Stimulated activated CD4-positive, alpha-beta T cell treated with anti-CD3 and anti-CD28 coated beads, TNF-alpha, amount 100 ng/mL, for 4 hours (primary cell): Measurements from ENCODE around the gene ZNF516.

Experiments used
- DNase-seq, 3 experiments: peaks; one replicate each; pipeline ENCODE4 v3.0.0-alpha.2; 2020; ENCODE audit warnings: low read depth in 3 of 3

The ZNF516 gene

DNA sequence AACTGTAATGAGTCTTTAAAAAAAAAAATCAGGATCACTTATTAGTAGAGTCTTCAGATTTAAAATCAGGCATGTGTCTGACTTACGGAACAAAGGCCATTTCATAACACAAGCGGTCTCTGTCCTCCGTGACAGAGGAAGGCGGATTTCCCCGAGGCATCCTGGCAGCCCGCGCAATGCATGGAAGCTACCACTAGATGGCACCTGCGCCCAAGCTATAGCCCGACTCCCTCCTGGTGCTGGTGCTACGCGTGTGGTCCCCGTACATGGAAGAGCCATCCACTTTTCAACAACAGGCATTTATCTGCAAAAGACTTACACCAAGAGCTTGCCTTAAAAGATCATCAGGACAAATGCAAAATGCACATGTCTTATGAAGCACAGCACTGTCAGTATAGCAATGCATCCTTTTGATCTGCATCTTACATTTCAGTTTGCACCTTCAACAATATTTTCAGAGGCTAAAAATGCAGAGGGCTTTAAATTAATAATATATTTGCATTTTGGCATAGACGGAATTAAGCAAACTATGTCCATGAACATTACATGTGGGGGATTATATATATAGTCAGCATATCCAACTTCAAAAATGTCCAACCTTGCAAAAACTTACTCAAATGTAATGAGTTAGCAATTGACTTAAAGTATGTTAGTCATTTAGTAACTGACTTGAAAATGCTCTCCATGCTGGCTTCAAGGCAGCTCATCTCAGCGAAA, 96.0 kb downstream of the ZNF516 start:
- peak; percentile 54 to 60 (median 58) for DNase-seq

DNA sequence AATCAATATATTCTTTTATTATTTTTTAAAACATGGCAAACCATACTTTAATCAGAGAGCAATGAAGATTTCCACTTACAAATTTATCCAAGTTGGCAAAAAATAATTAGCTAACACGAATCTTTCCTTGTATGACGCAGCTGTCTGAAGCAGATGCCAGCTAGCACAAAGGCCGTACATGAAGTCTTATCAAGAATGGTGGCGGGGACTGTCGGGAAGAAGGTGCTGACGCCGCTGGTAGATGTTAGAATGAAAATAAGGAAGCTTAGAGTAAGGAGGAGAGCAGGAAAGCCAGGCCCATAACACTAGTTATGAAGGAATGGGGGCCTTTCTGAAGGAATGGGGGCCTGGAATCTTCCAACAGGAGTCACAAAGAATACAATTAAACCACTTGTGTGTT, 96.7 kb downstream of the ZNF516 start:
- DNase-seq: no peak

DNA sequence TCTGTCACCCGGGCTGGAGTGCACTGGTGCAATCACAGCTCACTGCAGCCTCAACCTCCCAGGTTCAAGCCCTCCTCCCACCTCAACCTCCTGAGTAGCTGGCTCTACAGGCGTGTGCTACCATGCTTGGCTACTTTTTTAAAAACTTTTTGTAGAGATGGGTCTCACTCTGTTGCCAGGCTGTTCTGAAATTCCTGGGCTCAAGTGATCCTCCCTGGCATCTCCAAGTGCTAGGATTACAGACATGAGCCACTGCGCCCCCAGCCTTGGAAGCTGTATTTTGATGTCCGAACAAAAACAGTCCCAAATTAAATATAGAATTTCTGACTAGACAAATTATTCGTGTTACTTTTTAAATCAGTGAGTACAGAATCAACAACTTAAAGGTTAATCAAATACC, 97.4 kb downstream of the ZNF516 start:
- no peak for DNase-seq

GRCh38 chr18:76396792-76397191, 98.2 kb downstream of the ZNF516 start:
- no peak for DNase-seq

- no peak for DNase-seq
Observed at GRCh38 chr18:76395609-76396008, 99.4 kb downstream of the ZNF516 start.

DNA sequence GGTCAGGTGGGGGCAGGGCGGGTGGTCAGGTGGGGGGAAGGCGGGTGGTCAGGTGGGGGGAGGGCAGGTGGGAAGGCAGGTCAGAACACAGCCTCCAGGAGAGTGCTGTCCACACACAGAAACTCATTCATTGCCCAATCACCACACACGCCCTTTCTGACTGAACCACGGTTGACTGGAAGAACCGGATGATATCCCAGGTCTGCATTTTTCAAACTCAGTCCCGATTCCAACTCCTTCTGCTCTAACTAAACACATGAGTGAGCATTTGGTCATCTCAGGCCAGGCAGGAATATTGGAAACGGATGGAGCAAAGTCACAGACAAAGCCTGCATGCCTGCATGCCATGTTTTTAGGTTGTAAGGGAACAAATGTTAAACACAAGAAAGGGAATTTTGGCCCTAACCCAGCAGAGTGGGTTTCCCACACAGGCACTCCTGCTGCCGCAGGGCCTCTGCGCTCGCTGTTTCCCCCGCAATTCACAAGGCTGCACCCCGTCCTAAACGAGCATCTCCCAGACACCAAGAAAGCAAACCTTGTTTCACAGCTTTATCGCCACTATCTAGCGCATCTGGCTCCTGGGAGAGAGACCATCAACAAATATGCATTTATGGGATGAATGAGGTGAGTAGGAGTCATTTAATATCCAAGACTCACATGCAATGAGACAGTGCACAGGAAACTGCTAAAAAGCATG, 100.1 kb downstream of the ZNF516 start:
- DNase-seq: no peak

DNA sequence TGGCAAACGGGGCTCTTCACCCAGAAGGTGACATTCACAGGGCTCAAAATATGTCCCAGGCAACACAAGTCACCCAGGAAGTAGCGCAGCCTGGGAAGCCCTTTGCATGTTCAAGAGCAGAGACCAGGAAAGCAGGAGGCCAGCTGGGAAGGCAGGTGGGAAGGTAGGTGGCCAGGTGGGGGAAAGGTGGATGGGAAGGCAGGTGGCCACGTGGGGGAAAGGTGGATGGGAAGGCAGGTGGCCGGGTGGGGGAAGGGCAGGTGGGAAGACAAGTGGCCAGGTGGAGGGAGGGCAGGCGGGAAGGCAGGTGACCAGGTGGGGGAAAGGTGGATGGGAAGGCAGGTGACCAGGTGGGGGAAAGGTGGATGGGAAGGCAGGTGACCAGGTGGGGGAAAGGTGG, 102.7 kb downstream of the ZNF516 start:
- no peak for DNase-seq

DNA sequence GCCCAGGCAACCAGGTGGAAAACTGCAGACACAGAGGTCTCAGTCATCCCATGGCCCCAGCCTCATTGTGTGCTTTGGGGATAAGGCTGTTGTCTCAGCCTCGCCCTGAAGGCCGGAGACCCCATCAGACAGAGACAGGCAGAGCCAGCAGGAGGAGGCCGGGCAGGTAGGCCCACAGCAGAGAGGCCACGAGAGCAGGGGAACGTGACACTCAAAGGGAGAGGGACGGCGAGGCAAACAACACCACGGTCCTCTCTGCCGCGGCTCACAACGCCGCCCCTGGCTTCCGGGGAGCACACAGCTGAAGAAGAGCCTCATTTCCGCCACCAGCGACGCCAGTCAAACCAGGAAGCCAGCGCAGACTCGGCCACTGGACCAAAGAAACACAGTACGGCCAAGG, 103.3 kb downstream of the ZNF516 start:
- no peak for DNase-seq

DNA sequence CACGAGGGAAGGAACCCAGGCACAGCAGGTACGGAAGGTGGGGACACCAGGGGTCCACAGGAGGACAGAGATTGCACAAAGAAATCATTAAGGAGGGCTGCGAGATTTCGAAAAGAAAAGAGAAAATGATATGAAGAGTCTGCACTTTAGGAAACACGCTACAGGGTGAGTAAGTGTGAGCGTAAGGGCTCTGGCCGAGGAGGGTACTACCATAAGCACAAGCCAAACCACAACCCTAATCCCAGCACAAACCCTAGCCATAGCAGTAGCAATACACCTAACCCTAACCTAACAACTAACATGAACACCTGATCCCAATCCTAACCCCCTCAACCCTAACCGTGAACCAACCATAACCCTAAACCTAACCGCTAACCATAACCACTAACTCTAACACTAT, 104.0 kb downstream of the ZNF516 start:
- no peak for DNase-seq

DNA sequence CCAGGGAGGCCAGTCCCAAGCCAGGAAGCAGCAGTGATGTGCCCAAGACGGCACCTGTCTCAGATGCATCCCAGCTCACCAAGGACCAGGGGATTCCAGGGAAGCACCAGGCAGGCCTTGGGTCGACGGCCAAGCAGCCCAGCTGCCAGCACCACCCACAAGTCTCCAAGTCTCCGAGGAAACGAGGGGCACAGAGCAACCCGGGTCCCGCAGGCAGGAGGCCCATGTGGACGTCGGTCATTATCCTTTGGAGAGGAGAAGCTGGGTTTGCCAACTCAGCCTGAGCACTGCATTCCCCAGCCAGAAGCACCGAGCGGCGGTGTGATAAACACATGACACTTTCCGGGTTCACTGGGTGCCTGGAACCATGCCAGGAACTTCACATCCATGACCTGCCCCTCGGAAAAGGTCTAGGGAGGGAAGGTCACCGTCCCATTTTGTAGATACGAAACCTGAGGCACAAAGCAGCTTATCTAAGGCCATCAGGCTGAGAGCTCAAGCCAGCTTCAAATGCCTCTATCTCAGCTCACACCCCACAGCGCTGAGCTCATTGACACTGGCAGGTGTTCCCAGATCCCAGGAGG, 104.5 kb downstream of the ZNF516 start:
- DNase-seq: no peak

DNA sequence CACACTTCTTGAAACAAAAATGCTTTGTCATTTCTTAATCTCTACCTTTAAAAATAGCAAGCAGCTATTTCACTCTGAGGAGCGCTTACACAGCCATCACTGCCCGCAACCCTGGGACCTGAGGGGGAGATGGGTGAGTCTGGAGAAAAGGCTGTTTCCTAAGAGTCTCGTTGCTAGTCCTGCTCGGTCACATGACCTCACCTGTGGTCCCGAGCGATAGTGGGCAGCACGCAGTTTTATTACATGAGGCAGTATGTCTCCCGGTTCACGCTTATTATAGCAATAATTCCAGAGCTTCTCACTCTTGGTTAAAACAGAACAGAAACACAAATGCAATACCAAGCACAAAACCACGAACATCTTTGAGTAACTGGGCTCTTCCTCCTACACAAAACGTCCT, 105.3 kb downstream of the ZNF516 start:
- no peak for DNase-seq

GRCh38 chr18:76388891-76389423, 106.1 kb downstream of the ZNF516 start:
- no peak for DNase-seq

- DNase-seq: no peak
Observed at GRCh38 chr18:76388261-76388660, 106.8 kb downstream of the ZNF516 start.

- no peak for DNase-seq
Observed at GRCh38 chr18:76387608-76388007, 107.4 kb downstream of the ZNF516 start.

GRCh38 chr18:76386886-76387285, 108.2 kb downstream of the ZNF516 start:
- no peak for DNase-seq

DNA sequence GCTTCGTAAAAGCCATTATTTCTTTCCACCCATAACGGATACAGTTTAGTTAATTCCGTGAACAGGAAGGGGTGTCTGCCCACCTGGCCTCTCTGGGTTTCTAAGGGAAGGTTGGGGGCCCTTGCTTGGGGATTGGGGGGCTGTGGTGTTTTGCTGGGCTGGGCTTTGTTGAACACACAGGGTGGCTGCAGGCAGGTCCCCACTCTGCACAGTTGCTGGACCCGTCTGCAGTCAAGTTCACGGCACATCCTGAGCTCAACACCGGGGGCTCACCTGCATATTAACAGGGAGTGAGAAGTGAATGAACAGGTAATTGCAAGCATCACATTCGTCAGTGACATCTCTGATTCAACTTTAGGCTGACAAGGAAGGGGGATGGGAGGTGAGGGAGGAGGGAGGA, 109.0 kb downstream of the ZNF516 start:
- DNase-seq: no peak

- DNase-seq: no peak
Observed at GRCh38 chr18:76385681-76385975, 109.4 kb downstream of the ZNF516 start.

DNA sequence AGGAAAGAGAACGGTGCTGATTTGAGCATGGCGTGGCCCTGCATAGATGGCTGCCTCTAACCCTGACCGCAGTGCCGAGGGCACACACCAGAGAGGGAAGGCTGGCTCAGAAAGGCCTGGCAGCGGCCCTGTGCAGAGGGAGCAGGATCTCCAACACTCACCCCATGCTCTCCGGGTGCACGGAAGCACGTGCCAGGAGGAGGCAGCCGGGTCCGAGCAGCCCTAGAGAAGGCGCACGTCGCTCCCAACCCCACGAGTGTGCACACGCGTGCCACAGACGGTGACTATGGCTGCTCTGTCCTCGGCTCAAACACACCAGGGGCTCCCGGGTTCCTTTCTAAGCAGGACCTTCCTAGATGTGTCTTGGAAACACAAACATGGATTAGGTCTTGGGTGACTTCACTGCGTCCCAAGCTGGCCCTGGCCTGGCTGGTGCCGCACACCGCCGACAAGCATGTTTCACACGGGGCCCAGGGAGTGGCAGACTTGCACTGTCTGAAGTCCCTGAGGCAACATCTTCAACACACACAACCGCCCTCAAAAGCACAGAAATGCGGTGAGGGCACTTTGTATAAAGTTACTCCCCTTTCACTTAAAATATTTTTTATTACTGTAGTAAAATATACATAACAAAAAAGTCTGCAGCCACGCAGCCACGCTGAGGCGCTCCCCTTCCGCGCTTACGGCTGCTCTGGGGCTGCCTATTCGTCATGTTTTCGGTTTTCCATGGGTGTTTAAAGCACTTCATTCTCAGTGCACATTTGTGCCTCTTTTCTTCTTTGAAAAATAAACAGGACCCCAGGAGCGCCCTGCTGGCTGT, 110.0 kb downstream of the ZNF516 start:
- no peak for DNase-seq

GRCh38 chr18:76384114-76384790, 110.8 kb downstream of the ZNF516 start:
- DNase-seq: no peak

GRCh38 chr18:76383636-76384035, 111.4 kb downstream of the ZNF516 start:
- no peak for DNase-seq

- DNase-seq: no peak
Observed at GRCh38 chr18:76382275-76382674, 112.8 kb downstream of the ZNF516 start.
